Activated naive CD4-positive, alpha-beta T cell treated with anti-CD3 and anti-CD28 coated beads, Interleukin-2, amount 50 U/mL, for 72 hours (primary cell): ENCODE data around the gene HYOU1. TPM values are rescaled to one million over a fixed set of nuclear protein-coding genes. Genes with fewer than 3 reads are reported as not detected.

Experiments used
- ATAC-seq, 2 donors: fragments of 150-1000 bp; cut with Tn5 transposase; 2 replicates each; pipeline ENCODE4 v1.10.0; 2021; ENCODE audit warnings: mild to moderate bottlenecking in 2 of 2, moderate library complexity in 2 of 2
- DNase-seq, 2 donors: peaks; one replicate each; pipeline ENCODE4 v3.0.0; 2021 to 2022; ENCODE audit warnings: low spot score in 2 of 2
- H3K27ac Mint-ChIP-seq, 2 donors: one replicate each; pipeline ENCODE4 v1.8.0; 2022; ENCODE audit warnings: mild to moderate bottlenecking in 2 of 2, mixed read lengths in 2 of 2
- H3K36me3 Mint-ChIP-seq, 2 donors: one replicate each; pipeline ENCODE4 v1.8.0; 2022; ENCODE audit warnings: mixed read lengths in 2 of 2
- H3K9me3 Mint-ChIP-seq, 2 donors: one replicate each; pipeline ENCODE4 v1.8.0; 2022; ENCODE audit warnings: mixed read lengths in 2 of 2
- total RNA-seq, 2 donors: library from RNA; stranded (reverse); gene quantifications; one replicate each; pipeline ENCODE4 v1.2.3, GENCODE V29; 2022

HYOU1 gene
- total RNA-seq, 2 donors from 2014 or later = 71.7 to 117 TPM

DNA sequence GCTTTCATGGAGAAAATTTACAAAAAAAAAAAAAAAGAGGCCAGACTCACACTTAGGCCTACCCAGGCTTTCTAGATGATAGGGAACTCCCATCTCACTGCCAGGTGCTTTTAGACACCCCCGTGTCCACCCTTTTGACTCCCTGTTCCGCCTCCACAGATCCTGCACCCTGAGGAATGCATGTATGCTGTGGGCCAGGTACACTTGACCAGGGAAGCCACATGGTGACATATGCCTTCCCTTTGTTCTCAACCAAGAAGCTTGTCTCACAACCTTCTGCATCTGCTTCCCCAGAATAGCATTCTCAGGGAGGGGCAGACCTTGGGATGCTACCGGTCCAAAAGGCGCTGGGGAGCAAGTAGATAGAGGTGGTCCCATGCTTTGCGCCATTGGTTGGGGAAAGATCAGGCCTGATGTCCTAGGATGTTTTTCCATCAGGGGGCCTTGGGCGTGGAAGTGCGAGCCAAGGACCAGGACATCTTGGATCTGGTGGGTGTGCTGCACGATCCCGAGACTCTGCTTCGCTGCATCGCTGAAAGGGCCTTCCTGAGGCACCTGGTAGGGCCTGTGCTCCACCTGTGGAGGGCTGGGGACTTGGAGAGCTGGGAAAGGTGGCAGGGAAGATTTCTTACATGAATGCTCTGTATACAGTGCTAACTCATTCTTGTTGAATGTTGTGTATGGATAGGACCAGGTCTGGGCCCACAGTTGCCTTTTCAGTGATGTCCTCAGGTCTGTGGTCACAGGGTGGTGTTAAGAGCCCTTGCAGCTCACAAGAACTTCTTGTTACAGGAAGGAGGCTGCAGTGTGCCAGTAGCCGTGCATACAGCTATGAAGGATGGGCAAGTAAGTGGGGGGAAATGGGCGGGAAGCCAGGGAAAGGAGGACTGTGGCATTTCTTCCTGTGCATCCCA is 35.2 kb upstream of the HYOU1 start:
- ATAC-seq (no peak), DNase-seq (no peak)
- no peaks in the 10 kb centered on the region for H3K9me3 Mint-ChIP-seq
- H3K36me3 Mint-ChIP-seq = peaks cover 29 to 33% of the 10 kb centered on the region in 2 donors
- H3K27ac Mint-ChIP-seq = peak overlapping the region; percentile 97

DNA sequence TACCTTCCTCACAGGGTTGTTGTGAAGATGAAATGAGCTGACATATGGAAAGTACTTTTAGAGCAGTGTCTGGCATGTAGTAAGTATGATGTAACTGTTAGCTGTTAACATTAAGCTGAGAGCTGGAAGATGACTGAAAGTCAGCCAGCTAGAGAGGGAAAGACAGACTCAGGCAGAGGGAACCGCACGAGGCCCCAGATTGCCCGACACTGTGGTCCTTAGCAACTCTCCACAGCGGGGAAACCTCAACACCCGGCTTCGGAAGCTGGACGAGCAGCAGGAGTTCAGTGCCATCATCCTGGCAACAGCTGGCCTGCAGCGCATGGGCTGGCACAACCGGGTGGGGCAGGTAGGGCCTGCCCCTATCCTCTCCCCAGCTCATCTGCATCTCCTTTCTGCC is 34.2 kb upstream of the HYOU1 start:
- Mint-ChIP-seq H3K27ac (no peak overlapping the region), H3K9me3 (no peaks in the 10 kb centered on the region), H3K36me3 (peaks cover 28 to 29% of the 10 kb centered on the region in 2 donors)
- ATAC-seq = no peak
- no peak for DNase-seq

DNA sequence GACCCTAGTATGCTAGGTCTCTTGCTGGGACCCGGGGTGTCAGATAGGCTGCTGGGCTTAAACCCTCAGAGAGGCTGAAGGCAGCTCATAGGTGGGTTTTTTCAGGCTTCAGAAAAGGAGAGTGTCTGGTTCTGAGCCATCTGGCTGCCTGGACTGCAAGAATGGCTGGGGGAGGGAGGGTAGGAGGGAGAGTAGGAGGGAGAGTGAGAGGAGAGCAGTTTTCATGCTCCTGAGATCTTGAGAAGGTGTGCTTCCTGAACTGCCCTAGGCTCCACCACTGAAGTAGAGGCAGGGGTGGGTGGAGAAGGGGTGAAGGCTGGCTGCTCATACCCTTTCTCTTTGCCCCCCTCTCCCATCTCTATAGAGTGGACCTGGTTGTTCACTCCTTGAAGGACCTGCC is 32.3 kb upstream of the HYOU1 start:
- DNase-seq (no peak), ATAC-seq (no peak)
- H3K9me3 Mint-ChIP-seq = no peaks in the 10 kb centered on the region
- H3K27ac Mint-ChIP-seq = no peak overlapping the region
- H3K36me3 Mint-ChIP-seq = peaks cover 21 to 28% of the 10 kb centered on the region in 2 donors

- Mint-ChIP-seq H3K9me3 (no peaks in the 10 kb centered on the region), H3K36me3 (peaks cover 12 to 19% of the 10 kb centered on the region in 2 donors), H3K27ac (no peak overlapping the region)
- DNase-seq (no peak), ATAC-seq (no peak)
Observed at GRCh38 chr11:119088406-119088805, 31.4 kb upstream of the HYOU1 start.

DNA sequence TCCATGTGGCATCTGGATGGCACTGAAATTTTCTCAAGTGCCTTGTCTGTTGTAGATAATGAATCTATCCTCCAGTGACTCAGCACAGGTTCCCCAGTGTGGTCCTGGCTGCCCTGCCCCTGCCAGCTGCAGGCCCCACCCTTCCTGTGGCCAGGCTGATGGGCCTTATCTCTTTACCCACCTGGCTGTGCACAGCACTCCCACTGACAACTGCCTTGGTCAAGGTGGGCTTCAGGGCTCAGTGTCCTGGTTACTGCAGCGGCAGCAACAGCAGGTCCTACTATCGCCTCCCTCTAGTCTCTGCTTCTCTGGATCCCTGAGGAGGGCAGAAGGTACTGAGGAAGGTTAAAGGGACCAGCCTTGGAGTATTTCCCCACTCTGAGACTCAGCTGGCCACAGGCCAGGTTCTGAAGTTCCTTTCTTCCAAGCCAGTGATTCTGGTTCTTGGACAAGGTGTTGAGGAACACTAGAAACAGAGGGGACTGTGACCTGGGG is 30.8 kb upstream of the HYOU1 start:
- peaks cover 8 to 15% of the 10 kb centered on the region in 2 donors for H3K36me3 Mint-ChIP-seq
- no peak for DNase-seq
- no peaks in the 10 kb centered on the region for H3K9me3 Mint-ChIP-seq
- H3K27ac Mint-ChIP-seq = no peak overlapping the region
- no peak for ATAC-seq

DNA sequence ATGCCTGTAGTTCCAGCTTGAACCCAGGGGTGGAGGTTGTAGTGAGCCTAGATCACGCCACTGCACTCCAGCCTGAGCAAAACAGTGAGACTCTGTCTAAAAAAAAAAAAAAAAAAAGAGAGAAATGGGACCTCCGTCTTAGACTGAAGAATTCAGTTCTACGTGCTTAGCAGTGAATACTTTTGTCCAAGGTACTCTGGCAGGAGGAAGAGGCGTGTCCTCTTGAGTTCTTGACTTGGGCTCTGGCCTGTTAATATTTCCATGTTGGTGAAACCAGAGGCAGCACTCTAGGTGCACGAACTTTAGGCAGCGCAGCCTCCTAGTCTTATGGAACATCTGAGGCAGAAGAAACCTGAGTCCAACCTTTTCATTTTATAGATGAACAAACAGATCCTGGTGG is 30.1 kb upstream of the HYOU1 start:
- DNase-seq = no peak
- no peak overlapping the region for H3K27ac Mint-ChIP-seq
- peaks cover under 1 to 8% of the 10 kb centered on the region in 2 donors for H3K36me3 Mint-ChIP-seq
- ATAC-seq = no peak
- H3K9me3 Mint-ChIP-seq = no peaks in the 10 kb centered on the region

GRCh38 chr11:119085437-119085847 is 28.4 kb upstream of the HYOU1 start:
- DNase-seq (no peak), ATAC-seq (peak in 1 of 2 donors; percentile 21)
- Mint-ChIP-seq H3K36me3 (peaks cover 0 to 12% of the 10 kb centered on the region in 2 donors), H3K9me3 (no peaks in the 10 kb centered on the region), H3K27ac (peak overlapping the region; percentile 90 to 97)

DNA sequence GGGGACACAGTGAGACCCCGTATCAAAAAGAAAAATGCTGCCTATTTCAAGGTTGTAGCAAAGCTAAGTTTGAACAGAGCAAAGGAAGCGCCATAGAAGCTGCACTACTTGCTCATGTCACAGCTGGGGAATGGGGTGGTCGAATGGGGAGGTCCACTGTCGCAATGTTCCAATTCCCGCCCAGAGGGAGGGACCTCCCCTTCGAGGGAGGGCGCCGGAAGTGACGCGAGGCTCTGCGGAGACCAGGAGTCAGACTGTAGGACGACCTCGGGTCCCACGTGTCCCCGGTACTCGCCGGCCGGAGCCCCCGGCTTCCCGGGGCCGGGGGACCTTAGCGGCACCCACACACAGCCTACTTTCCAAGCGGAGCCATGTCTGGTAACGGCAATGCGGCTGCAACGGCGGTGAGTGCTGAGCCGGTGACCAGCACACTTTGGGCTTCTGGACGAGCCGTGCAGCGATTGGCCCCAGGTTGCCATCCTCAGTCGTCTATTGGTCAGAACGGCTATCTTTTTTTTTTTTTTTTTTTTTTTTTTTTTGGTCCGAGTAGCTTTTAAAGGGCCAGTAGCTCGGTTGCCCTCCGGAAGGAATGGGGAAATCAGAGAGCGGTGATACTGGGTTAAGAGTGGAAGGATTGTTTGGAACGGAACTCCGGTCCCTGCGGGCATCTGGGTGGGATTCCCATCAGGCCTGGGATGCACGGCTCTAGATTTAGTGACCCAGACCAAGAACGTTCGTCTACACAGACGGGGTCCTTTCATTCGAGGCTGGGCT is 27.8 kb upstream of the HYOU1 start, which contains the start of gene HMBS:
TSS of gene HMBS (plus strand) at position 219 of the 774 bp plus-strand sequence. CDS start at position 372, 153 bp downstream.
- ATAC-seq = peak; percentile 92 to 96
- Mint-ChIP-seq H3K27ac (peak within 1 kb of the TSS; percentile 90 to 97), H3K36me3 (peaks cover 0 to 12% of the 10 kb centered on the region in 2 donors), H3K9me3 (no peaks in the 10 kb centered on the region)
- peak; percentile 94 to 95 for DNase-seq

- Mint-ChIP-seq H3K27ac (peak overlapping the region; percentile 17 to 22), H3K36me3 (peaks cover 0 to 18% of the 10 kb centered on the region in 2 donors), H3K9me3 (no peaks in the 10 kb centered on the region)
- ATAC-seq = no peak
- DNase-seq = no peak
Observed at GRCh38 chr11:119081682-119082260, 24.8 kb upstream of the HYOU1 start.

- peak overlapping the region in 1 of 2 donors; percentile 65 for H3K27ac Mint-ChIP-seq
- DNase-seq = no peak
- H3K9me3 Mint-ChIP-seq = no peaks in the 10 kb centered on the region
- no peak for ATAC-seq
- peaks cover 0 to 12% of the 10 kb centered on the region in 2 donors for H3K36me3 Mint-ChIP-seq
Observed at GRCh38 chr11:119078675-119079420, 21.8 kb upstream of the HYOU1 start.

DNA sequence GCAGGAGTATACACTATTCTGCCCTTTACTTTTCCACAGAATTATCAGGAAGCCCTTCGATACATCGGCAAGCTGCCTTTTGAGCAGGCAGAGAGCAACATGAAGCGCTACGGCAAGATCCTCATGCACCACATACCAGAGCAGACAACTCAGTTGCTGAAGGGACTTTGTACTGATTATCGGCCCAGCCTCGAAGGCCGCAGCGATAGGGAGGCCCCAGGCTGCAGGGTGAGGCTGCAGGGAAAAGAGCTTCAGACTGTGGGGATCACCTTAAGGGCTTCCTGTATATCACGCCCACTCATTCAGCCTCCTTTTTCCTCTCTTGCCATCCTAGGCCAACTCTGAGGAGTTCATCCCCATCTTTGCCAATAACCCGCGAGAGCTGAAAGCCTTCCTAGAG is 20.8 kb upstream of the HYOU1 start:
- Mint-ChIP-seq H3K9me3 (no peaks in the 10 kb centered on the region), H3K36me3 (peaks cover 5 to 16% of the 10 kb centered on the region in 2 donors), H3K27ac (no peak overlapping the region)
- DNase-seq (no peak), ATAC-seq (no peak)

GRCh38 chr11:119067371-119068222 is 10.6 kb upstream of the HYOU1 start, which contains the start of gene VPS11:
VPS11 (plus strand) TSS chr11:119067818; CDS start chr11:119067824, 6 bp downstream.
- H3K36me3 Mint-ChIP-seq = peaks cover 0 to 10% of the 10 kb centered on the region in 2 donors
- ATAC-seq (peak; percentile 97 to 99), DNase-seq (peak; percentile 95 to 98)
- H3K9me3 Mint-ChIP-seq = no peaks in the 10 kb centered on the region
- peak within 1 kb of the TSS; percentile 96 to 97 for H3K27ac Mint-ChIP-seq

DNA sequence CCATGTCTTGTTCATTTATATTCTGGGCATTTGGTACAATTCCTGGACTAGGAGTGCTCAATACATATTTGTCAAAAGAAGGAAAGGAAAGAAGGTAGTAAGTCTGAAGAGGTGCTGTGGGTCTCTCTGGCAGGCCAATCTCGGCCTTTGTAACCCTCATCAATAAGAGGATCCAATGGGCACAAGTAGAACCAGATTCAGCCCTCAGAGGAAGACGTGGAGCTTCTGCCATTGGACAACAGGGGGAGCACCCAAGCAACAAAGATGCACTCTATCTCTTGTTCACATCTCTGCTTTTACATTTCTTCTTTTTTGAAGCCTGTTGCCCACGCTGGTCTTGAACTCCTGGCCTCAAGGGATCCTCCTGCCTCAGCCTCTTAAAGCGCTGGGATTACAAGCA is 8.4 kb upstream of the HYOU1 start:
- Mint-ChIP-seq H3K9me3 (no peaks in the 10 kb centered on the region), H3K36me3 (peaks cover 0 to 10% of the 10 kb centered on the region in 2 donors), H3K27ac (peak overlapping the region in 1 of 2 donors; percentile 97)
- ATAC-seq (no peak), DNase-seq (peak in 1 of 2 donors; percentile 37)

DNA sequence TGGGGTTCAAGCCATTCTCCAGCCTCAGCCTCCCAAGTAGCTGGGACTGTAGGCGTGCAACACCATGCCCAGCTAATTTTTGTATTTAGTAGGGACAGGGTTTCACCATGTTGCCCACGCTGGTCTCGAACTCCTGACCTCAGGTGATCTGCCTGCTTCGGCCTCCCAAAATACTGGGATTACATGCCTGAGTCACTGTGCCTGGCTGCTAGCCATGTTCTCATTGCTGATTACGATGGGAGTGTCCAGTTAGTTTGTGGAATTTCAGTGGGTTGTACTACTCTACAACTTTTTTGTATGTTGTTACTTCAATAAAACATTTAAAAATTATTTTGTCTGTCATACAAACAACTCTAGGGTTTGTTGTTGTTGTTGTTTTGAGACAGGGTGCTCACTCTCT is 5.8 kb upstream of the HYOU1 start:
- no peak for ATAC-seq
- peaks cover 7 to 8% of the 10 kb centered on the region in 2 donors for H3K36me3 Mint-ChIP-seq

DNA sequence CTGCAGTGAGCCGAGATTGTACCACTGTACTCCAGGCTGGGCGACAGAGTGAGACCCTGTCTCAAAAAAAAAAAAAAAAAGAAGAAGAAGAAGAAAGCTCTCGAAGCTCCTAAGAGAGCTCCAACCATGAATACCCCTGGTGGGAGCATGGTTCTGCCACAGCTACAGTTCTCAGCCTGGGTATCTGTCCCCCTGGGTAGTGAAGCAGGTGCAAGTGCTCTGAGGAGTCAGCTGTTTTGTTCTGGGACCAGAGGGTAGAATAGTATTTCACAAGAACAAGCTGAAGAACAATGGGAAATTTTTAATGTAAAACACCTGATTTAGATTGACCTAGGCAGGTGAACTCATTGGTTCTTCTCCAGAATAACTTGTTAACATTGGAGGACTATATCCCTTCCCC is 4.3 kb upstream of the HYOU1 start:
- no peaks in the 10 kb centered on the region for H3K9me3 Mint-ChIP-seq
- ATAC-seq (no peak), DNase-seq (no peak)
- peaks cover 7 to 19% of the 10 kb centered on the region in 2 donors for H3K36me3 Mint-ChIP-seq
- H3K27ac Mint-ChIP-seq = no peak overlapping the region

More for the DNA sequence above, 5.8 kb upstream of the HYOU1 start:
- Mint-ChIP-seq H3K27ac (no peak overlapping the region), H3K9me3 (no peaks in the 10 kb centered on the region)
- no peak for DNase-seq
